ENCODE measurements around the gene ITPR1.

ITPR1 gene

DNA sequence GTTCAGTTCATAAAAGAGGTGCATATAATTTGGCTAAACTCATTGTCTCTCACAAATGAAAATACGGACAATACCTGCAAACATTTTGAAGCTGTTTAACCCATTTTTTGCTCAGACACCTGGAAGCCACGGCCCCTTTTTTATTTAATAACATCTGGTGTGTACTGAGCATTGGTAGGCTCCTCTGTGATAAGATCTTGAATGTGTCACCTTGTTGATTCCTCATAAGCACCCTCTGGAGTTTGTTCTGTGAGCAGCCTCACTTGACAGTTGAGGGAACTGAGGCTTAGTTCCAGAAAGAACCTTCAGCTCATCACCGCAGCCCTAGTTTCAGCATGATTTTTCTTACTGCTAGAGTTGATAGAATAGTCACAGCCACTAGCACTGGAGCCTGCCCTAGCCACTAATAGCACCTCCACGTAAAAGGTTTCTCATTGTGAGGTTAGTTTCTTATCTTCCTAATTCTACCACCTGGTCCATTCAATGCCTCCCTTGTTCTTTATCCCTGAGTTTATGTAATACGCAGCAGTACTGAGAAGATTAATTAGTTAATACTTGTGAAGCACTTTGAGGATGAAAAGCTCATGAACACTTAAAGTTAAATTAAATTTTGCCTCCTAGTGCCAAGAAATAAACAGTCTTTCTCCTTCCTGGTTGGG is 71.9 kb downstream of the ITPR1 start:
- no peak overlapping the region for H3K27ac ChIP-seq (ENCODE audit: low read depth, low read length)

DNA sequence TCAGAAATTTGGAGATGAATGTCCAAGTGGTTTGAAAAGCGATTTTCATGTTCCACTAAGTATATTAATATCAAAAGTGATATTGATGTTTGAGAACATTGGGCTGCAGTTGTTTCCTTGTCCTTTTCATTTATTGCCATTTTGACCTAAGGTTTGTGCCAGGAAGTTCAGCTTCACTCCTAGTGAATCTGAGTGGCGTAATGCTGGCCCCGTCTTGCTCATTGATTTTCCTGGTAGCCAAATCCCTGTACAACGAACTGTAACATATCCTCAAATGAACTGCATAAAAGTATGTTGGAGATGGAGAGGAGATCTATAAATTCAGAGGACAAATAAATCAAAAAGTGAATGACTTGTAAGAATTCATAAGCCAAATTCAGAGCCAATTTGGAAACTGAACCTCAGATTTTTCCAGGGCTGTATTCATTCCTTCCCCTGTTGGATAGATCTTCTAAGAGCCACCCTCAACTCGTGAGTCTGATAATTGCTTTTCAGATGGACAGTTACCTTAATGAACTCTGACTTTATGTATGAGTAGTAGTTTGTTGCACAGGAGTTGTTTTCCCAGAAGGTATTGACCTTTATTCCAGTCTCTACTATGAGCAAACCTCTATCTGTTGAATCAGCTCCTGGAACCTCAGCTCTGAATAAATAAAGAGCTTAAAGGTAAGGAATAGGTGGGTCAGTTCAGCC is 72.8 kb downstream of the ITPR1 start:
- H3K4me3 ChIP-seq (ENCODE audit: low read length): no peak overlapping the region
- no peaks in the 10 kb centered on the region for H3K27me3 ChIP-seq (ENCODE audit: insufficient read depth, low read length)
- WGBS: 82% methylated on average over 5 of the region's 5 CpGs
- no peaks in the 10 kb centered on the region for H3K4me1 ChIP-seq (ENCODE audit: insufficient read depth, low read length)
- H3K9ac ChIP-seq (ENCODE audit: low read depth, low read length): no peak overlapping the region
- H3K36me3 ChIP-seq (ENCODE audit: insufficient read depth, low read length): no peaks in the 10 kb centered on the region
- no peaks in the 10 kb centered on the region for H3K9me3 ChIP-seq (ENCODE audit: insufficient read depth, low read depth, low read length)
- no peak overlapping the region for H3K27ac ChIP-seq (ENCODE audit: low read depth, low read length)

More for the DNA sequence above, 71.9 kb downstream of the ITPR1 start:
- 87% methylated on average over 4 of the region's 5 CpGs for WGBS
- Histone ChIP-seq H3K9me3 (ENCODE audit: insufficient read depth, low read depth, low read length) (no peaks in the 10 kb centered on the region), H3K27me3 (ENCODE audit: insufficient read depth, low read length) (no peaks in the 10 kb centered on the region), H3K36me3 (ENCODE audit: insufficient read depth, low read length) (no peaks in the 10 kb centered on the region), H3K9ac (ENCODE audit: low read depth, low read length) (no peak overlapping the region), H3K4me1 (ENCODE audit: insufficient read depth, low read length) (no peaks in the 10 kb centered on the region), H3K4me3 (ENCODE audit: low read length) (no peak overlapping the region)

- Histone ChIP-seq H3K36me3 (ENCODE audit: insufficient read depth, low read length) (no peaks in the 10 kb centered on the region), H3K9ac (ENCODE audit: low read depth, low read length) (no peak overlapping the region), H3K4me3 (ENCODE audit: low read length) (no peak overlapping the region), H3K9me3 (ENCODE audit: insufficient read depth, low read depth, low read length) (no peaks in the 10 kb centered on the region), H3K4me1 (ENCODE audit: insufficient read depth, low read length) (no peaks in the 10 kb centered on the region), H3K27ac (ENCODE audit: low read depth, low read length) (no peak overlapping the region), H3K27me3 (ENCODE audit: insufficient read depth, low read length) (no peaks in the 10 kb centered on the region)
- 58% methylated on average over 2 of the region's 3 CpGs for WGBS
These were observed 75.7 kb downstream of the ITPR1 start for GRCh38 chr3:4568841-4569240.

GRCh38 chr3:4570840-4571621 is 77.9 kb downstream of the ITPR1 start:
- H3K27ac ChIP-seq (ENCODE audit: low read depth, low read length): no peak overlapping the region
- WGBS: 94% methylated on average over 7 of the region's 7 CpGs
- H3K4me3 ChIP-seq (ENCODE audit: low read length): no peak overlapping the region
- H3K27me3 ChIP-seq (ENCODE audit: insufficient read depth, low read length): no peaks in the 10 kb centered on the region
- no peaks in the 10 kb centered on the region for H3K4me1 ChIP-seq (ENCODE audit: insufficient read depth, low read length)
- no peaks in the 10 kb centered on the region for H3K9me3 ChIP-seq (ENCODE audit: insufficient read depth, low read depth, low read length)
- no peaks in the 10 kb centered on the region for H3K36me3 ChIP-seq (ENCODE audit: insufficient read depth, low read length)
- no peak overlapping the region for H3K9ac ChIP-seq (ENCODE audit: low read depth, low read length)

DNA sequence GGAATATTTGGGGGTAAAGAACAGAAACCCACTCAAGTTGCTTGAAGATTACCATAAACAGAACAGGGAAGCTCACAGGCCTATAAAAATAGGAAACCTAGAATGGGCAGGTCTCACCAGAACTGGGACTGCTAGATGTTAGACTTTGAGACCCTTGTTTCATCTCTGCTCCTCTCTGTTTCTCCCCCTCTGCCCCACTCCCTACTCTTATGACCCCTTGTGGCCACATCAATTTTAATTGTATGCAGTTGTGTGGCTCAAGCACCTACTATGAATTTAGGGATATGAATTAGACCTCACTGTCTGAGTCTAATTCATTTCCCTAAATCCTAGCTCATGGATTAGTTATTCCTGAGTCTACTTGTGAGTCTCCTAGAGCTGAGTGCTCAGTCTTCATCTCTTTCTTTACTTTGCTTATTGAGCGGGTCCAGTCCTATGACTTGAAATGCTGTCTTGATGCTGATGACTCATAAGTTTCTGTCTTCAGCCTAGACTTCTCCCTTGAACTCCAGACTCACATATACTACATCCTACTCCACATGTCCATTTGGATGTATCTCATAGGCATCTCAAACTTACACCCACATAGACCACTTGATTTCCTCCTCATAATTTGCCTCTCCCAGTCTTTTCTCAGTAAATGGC is 78.7 kb downstream of the ITPR1 start:
- no peaks in the 10 kb centered on the region for H3K9me3 ChIP-seq (ENCODE audit: insufficient read depth, low read depth, low read length)
- H3K4me3 ChIP-seq (ENCODE audit: low read length): no peak overlapping the region
- WGBS: 90% methylated on average over 1 of the region's 1 CpG
- no peaks in the 10 kb centered on the region for H3K4me1 ChIP-seq (ENCODE audit: insufficient read depth, low read length)
- H3K27ac ChIP-seq (ENCODE audit: low read depth, low read length): no peak overlapping the region
- no peaks in the 10 kb centered on the region for H3K36me3 ChIP-seq (ENCODE audit: insufficient read depth, low read length)
- no peaks in the 10 kb centered on the region for H3K27me3 ChIP-seq (ENCODE audit: insufficient read depth, low read length)
- no peak overlapping the region for H3K9ac ChIP-seq (ENCODE audit: low read depth, low read length)

DNA sequence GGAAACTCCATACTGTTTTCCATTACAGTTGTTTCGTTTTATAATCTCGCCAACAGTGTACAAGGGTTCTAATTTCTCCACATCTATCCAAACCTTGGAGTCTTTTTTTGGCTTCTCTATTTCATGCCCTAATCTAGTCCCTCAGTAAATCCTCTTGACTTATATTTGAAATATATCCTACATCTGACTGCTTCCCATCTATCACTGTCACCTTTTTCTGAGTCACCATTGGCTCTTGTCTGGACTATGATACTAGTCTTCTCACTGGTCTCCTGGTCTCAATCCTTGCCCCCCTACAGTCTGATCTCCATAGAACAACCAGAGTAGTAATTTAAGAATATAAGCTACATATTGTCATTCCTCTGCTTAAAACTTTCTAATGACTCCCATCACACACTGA is 80.0 kb downstream of the ITPR1 start:
- H3K9ac ChIP-seq (ENCODE audit: low read depth, low read length): no peak overlapping the region
- no peak overlapping the region for H3K27ac ChIP-seq (ENCODE audit: low read depth, low read length)
- H3K36me3 ChIP-seq (ENCODE audit: insufficient read depth, low read length): no peaks in the 10 kb centered on the region
- no peaks in the 10 kb centered on the region for H3K4me1 ChIP-seq (ENCODE audit: insufficient read depth, low read length)
- H3K9me3 ChIP-seq (ENCODE audit: insufficient read depth, low read depth, low read length): no peaks in the 10 kb centered on the region
- WGBS: 96% methylated on average over 2 of the region's 2 CpGs
- H3K4me3 ChIP-seq (ENCODE audit: low read length): no peak overlapping the region
- H3K27me3 ChIP-seq (ENCODE audit: insufficient read depth, low read length): no peaks in the 10 kb centered on the region

GRCh38 chr3:4574426-4574965 is 81.3 kb downstream of the ITPR1 start:
- H3K27ac ChIP-seq (ENCODE audit: low read depth, low read length): no peak overlapping the region
- H3K4me1 ChIP-seq (ENCODE audit: insufficient read depth, low read length): no peaks in the 10 kb centered on the region
- H3K9me3 ChIP-seq (ENCODE audit: insufficient read depth, low read depth, low read length): no peaks in the 10 kb centered on the region
- no peaks in the 10 kb centered on the region for H3K36me3 ChIP-seq (ENCODE audit: insufficient read depth, low read length)
- no peak overlapping the region for H3K9ac ChIP-seq (ENCODE audit: low read depth, low read length)
- WGBS: 92% methylated on average over 5 of the region's 6 CpGs
- H3K27me3 ChIP-seq (ENCODE audit: insufficient read depth, low read length): no peaks in the 10 kb centered on the region
- no peak overlapping the region for H3K4me3 ChIP-seq (ENCODE audit: low read length)

DNA sequence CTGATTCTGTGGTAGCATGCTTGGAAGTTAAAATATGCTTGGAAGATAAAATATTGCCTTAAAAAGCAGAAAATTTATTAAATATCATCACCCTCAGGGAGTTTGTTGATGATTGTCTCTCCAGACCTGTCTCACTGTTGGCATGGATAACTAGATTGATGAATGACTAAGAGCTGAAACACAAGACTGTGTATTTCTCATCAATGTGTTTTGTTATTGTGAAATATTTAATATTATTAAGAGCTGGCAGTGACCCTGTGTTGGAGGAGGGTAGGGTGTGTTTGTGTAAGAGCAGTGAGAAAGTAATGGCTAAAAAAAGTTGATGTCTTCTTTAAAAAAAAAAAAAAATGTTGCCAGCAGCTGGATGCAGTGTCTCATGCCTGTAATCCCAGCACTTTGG is 82.2 kb downstream of the ITPR1 start:
- no peak overlapping the region for H3K27ac ChIP-seq (ENCODE audit: low read depth, low read length)
- H3K4me3 ChIP-seq (ENCODE audit: low read length): no peak overlapping the region
- H3K4me1 ChIP-seq (ENCODE audit: insufficient read depth, low read length): no peaks in the 10 kb centered on the region
- H3K9me3 ChIP-seq (ENCODE audit: insufficient read depth, low read depth, low read length): no peaks in the 10 kb centered on the region
- no peak overlapping the region for H3K9ac ChIP-seq (ENCODE audit: low read depth, low read length)
- H3K36me3 ChIP-seq (ENCODE audit: insufficient read depth, low read length): no peaks in the 10 kb centered on the region
- no peaks in the 10 kb centered on the region for H3K27me3 ChIP-seq (ENCODE audit: insufficient read depth, low read length)

GRCh38 chr3:4577721-4578120 is 84.6 kb downstream of the ITPR1 start:
- no peaks in the 10 kb centered on the region for H3K36me3 ChIP-seq (ENCODE audit: insufficient read depth, low read length)
- H3K4me3 ChIP-seq (ENCODE audit: low read length): no peak overlapping the region
- H3K27ac ChIP-seq (ENCODE audit: low read depth, low read length): no peak overlapping the region
- no peaks in the 10 kb centered on the region for H3K27me3 ChIP-seq (ENCODE audit: insufficient read depth, low read length)
- H3K9me3 ChIP-seq (ENCODE audit: insufficient read depth, low read depth, low read length): no peaks in the 10 kb centered on the region
- 98% methylated on average over 3 of the region's 3 CpGs for WGBS
- H3K9ac ChIP-seq (ENCODE audit: low read depth, low read length): no peak overlapping the region
- H3K4me1 ChIP-seq (ENCODE audit: insufficient read depth, low read length): peaks cover 12% of the 10 kb centered on the region; the same call in 1 of the 2 replicates

GRCh38 chr3:4580346-4581123 is 87.4 kb downstream of the ITPR1 start:
- 89% methylated on average over 14 of the region's 14 CpGs for WGBS
- Histone ChIP-seq H3K4me1 (ENCODE audit: insufficient read depth, low read length) (peaks cover 29% of the 10 kb centered on the region; the same call in 1 of the 2 replicates), H3K9me3 (ENCODE audit: insufficient read depth, low read depth, low read length) (no peaks in the 10 kb centered on the region), H3K27ac (ENCODE audit: low read depth, low read length) (no peak overlapping the region), H3K27me3 (ENCODE audit: insufficient read depth, low read length) (no peaks in the 10 kb centered on the region), H3K4me3 (ENCODE audit: low read length) (no peak overlapping the region), H3K36me3 (ENCODE audit: insufficient read depth, low read length) (no peaks in the 10 kb centered on the region), H3K9ac (ENCODE audit: low read depth, low read length) (no peak overlapping the region)

Measured in HUES64 (cell line).